GM23338 (cell line): ENCODE data around the gene HBD.

Source experiments
- CREB1 ChIP-seq: fragments of 250-450 bp; sonication (Bioruptor Pico); IDR thresholded peaks from 2 replicates; pipeline ENCODE4 v1.5.0; 2020; ENCODE audit warnings: low read depth, mild to moderate bottlenecking, moderate library complexity
- EZH2 ChIP-seq: fragments of 200-600 bp; sonication (generic); IDR thresholded peaks from one replicate; pipeline ENCODE4 v1.8.0; 2017; ENCODE audit warnings: antibody characterized with exemption, mild to moderate bottlenecking, low read depth; ENCODE audit not compliant: unreplicated experiment
- EZH2phosphoT487 ChIP-seq: fragments of 200-600 bp; sonication (generic); IDR thresholded peaks from one replicate; pipeline ENCODE4 v1.8.1; 2018; ENCODE audit warnings: antibody characterized with exemption; ENCODE audit not compliant: unreplicated experiment
- JUNB ChIP-seq: IDR thresholded peaks from one replicate; pipeline ENCODE4 v1.6.1; 2016; ENCODE audit warnings: antibody characterized with exemption; ENCODE audit not compliant: unreplicated experiment
- POLR2AphosphoS5 ChIP-seq: IDR thresholded peaks from 2 replicates; pipeline ENCODE4 v1.6.1; 2016; ENCODE audit warnings: antibody characterized with exemption, low read depth
- STAT1 ChIP-seq: IDR thresholded peaks from one replicate; pipeline ENCODE4 v1.6.1; 2016; ENCODE audit warnings: antibody characterized with exemption; ENCODE audit not compliant: unreplicated experiment
- ZNF331 ChIP-seq: fragments of 250-450 bp; sonication (Bioruptor Pico); IDR thresholded peaks from 2 replicates; pipeline ENCODE4 v1.5.0; 2020; ENCODE audit warnings: low read depth, mild to moderate bottlenecking, moderate library complexity
- ZNF462 ChIP-seq: fragments of 250-450 bp; sonication (Bioruptor Pico); IDR thresholded peaks from 2 replicates; pipeline ENCODE4 v1.5.0; 2020; ENCODE audit warnings: mild to moderate bottlenecking, moderate library complexity
- TF ChIP-seq, protein P1 (sequence below), 2 experiments: fragments of 200-600 bp in 1 of 2; sonication (generic) in 1 of 2; conservative IDR thresholded peaks; 2 replicates each; pipeline versions ENCODE4 v1.5.1 to v1.6.1; 2016 to 2017; ENCODE audit warnings: antibody characterized with exemption in 2 of 2, low read depth in 2 of 2, mild to moderate bottlenecking in 2 of 2, moderate library complexity in 1 of 2
- TF ChIP-seq, protein P2 (sequence below): IDR thresholded peaks from one replicate; pipeline ENCODE4 v1.6.1; 2018; ENCODE audit warnings: antibody characterized with exemption; ENCODE audit not compliant: unreplicated experiment
- TF ChIP-seq, protein P3 (sequence below): IDR thresholded peaks from 2 replicates; pipeline ENCODE4 v1.6.1; 2016; ENCODE audit warnings: antibody characterized with exemption

GRCh38 chr11:5225480-5225871 is 8.8 kb downstream of the HBD start:
- TF ChIP-seq, protein P1, sequence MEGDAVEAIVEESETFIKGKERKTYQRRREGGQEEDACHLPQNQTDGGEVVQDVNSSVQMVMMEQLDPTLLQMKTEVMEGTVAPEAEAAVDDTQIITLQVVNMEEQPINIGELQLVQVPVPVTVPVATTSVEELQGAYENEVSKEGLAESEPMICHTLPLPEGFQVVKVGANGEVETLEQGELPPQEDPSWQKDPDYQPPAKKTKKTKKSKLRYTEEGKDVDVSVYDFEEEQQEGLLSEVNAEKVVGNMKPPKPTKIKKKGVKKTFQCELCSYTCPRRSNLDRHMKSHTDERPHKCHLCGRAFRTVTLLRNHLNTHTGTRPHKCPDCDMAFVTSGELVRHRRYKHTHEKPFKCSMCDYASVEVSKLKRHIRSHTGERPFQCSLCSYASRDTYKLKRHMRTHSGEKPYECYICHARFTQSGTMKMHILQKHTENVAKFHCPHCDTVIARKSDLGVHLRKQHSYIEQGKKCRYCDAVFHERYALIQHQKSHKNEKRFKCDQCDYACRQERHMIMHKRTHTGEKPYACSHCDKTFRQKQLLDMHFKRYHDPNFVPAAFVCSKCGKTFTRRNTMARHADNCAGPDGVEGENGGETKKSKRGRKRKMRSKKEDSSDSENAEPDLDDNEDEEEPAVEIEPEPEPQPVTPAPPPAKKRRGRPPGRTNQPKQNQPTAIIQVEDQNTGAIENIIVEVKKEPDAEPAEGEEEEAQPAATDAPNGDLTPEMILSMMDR (conservative IDR thresholded peaks at IDR 0.05; ENCODE audit: low read depth in 2 of 2): no peak
- TF ChIP-seq, protein P2, sequence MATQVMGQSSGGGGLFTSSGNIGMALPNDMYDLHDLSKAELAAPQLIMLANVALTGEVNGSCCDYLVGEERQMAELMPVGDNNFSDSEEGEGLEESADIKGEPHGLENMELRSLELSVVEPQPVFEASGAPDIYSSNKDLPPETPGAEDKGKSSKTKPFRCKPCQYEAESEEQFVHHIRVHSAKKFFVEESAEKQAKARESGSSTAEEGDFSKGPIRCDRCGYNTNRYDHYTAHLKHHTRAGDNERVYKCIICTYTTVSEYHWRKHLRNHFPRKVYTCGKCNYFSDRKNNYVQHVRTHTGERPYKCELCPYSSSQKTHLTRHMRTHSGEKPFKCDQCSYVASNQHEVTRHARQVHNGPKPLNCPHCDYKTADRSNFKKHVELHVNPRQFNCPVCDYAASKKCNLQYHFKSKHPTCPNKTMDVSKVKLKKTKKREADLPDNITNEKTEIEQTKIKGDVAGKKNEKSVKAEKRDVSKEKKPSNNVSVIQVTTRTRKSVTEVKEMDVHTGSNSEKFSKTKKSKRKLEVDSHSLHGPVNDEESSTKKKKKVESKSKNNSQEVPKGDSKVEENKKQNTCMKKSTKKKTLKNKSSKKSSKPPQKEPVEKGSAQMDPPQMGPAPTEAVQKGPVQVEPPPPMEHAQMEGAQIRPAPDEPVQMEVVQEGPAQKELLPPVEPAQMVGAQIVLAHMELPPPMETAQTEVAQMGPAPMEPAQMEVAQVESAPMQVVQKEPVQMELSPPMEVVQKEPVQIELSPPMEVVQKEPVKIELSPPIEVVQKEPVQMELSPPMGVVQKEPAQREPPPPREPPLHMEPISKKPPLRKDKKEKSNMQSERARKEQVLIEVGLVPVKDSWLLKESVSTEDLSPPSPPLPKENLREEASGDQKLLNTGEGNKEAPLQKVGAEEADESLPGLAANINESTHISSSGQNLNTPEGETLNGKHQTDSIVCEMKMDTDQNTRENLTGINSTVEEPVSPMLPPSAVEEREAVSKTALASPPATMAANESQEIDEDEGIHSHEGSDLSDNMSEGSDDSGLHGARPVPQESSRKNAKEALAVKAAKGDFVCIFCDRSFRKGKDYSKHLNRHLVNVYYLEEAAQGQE: no peak
- TF ChIP-seq EZH2 (no peak), ZNF462 (no peak), ZNF331 (CRISPR knock-in tag) (no peak), POLR2AphosphoS5 (no peak), CREB1 (no peak), EZH2phosphoT487 (no peak), JUNB (no peak), STAT1 (no peak)
- TF ChIP-seq, protein P3, sequence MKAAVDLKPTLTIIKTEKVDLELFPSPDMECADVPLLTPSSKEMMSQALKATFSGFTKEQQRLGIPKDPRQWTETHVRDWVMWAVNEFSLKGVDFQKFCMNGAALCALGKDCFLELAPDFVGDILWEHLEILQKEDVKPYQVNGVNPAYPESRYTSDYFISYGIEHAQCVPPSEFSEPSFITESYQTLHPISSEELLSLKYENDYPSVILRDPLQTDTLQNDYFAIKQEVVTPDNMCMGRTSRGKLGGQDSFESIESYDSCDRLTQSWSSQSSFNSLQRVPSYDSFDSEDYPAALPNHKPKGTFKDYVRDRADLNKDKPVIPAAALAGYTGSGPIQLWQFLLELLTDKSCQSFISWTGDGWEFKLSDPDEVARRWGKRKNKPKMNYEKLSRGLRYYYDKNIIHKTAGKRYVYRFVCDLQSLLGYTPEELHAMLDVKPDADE: no peak
